HG02970 (cell line): ENCODE measurements around the gene CHGA.

ENCODE experiments used
- ATAC-seq: cut with Tn5 transposase; IDR thresholded peaks from one replicate; pipeline ENCODE4 v1.9.1; 2021; ENCODE audit warnings: mild to moderate bottlenecking, moderate library complexity, moderate number of reproducible peaks; ENCODE audit not compliant: unreplicated experiment, low FRiP score

The CHGA gene, protein sequence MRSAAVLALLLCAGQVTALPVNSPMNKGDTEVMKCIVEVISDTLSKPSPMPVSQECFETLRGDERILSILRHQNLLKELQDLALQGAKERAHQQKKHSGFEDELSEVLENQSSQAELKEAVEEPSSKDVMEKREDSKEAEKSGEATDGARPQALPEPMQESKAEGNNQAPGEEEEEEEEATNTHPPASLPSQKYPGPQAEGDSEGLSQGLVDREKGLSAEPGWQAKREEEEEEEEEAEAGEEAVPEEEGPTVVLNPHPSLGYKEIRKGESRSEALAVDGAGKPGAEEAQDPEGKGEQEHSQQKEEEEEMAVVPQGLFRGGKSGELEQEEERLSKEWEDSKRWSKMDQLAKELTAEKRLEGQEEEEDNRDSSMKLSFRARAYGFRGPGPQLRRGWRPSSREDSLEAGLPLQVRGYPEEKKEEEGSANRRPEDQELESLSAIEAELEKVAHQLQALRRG

DNA sequence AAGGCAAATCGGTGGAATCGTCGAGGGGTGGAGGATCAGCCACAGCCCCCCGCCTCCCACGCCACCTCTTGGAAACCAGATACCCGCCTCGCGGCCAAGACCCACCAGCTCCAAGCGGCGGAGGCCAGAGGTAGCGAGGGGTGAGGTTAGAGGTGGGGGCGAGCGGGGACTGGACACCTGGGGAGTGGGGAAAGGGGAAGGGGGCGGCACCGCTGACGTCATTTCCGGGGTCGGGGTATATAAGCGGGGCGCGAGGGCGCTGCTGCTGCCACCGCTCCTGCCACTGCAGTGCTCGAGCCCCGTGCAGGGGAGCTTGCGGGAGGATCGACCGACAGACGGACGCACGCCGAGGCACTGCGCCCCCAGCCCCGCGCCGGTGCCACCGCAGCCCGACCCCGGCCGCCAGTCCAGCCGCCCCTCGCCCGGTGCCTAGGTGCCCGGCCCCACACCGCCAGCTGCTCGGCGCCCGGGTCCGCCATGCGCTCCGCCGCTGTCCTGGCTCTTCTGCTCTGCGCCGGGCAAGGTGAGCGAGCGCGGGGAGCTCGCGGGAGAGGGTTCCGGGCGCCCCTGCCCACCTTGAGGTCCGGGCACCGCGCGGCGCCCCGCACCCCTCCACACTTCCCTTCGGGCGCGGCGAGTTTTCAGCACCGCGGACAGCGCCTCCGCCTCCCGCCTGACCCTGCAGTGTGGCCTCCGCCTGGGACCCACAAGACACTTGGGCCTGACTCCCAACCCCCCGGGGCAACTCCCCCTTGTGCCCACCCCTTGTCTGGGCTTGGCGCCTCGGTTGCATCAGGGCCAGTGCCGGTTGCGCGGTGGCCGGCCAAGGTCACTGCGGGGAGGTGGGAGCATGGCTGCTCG is at the start of gene CHGA:
Gene CHGA, plus strand, starts transcription at position 268 of the 861 bp plus-strand sequence. Its CDS starts 210 bp downstream, at position 478.
- no peak for ATAC-seq

DNA sequence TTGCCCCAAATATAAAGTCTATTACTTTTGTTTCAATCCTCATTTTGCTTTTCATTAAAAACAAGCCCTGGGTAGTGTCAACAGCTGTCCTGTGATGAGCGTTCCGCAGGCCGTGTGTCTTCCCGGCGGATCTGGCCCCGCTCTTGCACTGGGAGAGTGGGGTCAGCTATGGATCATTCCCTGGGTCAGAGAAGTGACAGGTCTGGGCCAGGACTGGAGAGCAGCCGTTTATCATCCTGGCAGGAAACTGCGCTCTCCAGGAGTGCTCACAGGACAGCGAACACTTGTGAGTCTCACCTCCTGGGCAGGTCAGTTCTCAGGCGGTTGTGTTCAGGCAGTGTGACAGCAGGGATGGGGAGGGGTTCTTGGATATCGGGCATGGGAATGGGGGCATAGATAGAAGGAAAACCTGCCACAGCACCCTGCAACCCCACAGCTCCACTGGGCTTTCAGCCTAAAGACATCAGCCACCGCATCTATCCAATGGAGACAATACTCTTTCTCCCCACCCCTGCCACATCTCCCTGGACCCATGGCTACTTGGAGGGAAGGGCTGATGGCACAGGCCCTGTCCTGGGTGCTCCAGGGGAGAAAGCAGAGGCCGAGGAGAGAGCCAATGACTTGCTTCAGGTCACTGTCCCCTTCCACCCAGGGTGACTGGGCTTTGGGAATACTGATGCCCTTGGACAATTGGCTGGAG is 47.8 kb upstream of the CHGA start:
- ATAC-seq, result no peak

DNA sequence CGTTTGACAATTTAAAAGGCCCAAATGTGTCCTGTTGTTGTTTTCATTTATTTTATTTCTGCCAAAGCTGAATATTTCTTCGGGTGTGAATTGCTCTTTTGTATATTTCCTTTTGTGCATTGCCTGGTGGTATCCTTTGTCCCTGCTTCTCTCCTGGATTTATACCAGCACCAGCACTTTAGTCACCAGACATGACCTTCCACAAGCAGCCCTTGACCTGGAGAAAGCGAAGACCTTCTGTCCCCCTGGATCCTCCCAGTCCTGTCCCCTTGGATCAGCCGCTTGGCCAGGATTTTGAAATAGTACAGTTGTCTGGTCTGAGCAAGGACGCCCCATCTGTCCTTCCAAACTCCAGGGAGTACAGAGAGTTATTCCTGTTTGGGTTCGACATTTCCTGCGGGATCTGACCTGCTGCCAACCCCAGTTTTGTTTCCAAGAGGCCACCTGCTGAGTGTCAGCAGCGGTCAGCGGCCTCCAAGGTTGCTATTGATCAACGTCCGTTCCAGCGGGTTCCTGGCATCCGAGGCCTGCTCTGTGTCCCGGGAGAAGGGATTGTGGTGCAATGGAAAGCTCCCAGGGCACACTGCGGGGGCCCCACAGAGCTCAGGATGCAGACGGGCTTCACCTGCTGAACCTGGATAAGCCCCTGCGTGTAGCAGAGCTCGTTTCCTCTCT is 45.1 kb upstream of the CHGA start:
- no peak for ATAC-seq

DNA sequence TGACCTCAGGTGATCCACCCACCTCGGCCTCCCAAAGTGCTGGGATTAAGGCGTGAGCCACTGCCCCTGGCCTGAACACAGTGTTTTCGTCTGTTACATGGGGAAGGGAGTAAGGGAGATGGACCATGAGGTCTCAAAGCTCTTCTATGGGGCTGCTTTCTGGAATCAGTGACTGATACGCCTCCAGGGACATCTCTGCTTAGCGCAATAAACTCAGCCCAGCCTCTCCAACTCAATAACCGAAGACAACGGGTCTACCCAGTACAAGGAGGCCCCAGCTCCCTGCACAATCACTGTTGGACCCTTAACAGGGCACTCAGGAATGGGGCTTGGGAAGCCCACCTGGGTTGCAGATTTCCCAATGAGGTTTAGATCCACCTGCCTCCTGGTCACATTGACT is 42.6 kb upstream of the CHGA start:
- ATAC-seq, result no peak

DNA sequence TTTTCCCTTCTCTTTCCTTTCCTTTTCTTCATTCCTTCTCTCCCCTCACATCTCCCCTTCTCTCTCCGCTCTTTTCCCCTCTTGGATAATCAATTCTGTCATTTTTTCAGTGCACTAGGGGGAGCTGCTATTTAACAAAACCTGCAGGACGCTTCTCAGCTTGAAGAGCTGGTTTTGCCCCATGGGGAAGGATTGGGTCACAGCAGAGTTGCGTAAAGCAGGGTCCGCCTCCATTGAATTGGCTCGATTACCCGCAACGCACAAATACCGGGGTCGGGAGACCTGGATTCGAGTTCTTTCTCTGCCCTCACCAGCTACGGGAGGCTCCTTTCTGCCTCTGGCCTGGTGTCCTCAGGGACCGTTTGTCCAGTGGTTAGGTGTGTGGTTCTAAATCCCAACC is 42.1 kb upstream of the CHGA start:
- ATAC-seq, result no peak

DNA sequence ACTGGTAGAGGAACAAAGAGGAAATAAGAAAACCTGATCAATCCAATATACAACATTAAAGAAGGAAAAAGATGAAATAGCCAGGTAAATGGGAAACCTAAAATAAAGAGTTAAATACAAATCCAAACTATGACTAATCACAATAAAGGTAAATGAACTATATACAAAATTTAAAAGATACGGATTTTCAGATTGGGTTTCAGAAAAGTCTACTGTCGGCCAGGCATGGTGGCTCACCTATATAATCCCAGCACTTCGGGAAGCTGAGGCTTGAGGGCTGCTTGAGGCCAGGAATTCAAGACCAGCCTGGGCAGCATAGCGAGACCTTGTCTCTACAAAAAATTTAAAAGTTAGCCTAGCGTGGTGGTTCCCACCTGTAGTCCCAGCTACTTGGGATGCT is 39.9 kb upstream of the CHGA start:
- ATAC-seq, result no peak

DNA sequence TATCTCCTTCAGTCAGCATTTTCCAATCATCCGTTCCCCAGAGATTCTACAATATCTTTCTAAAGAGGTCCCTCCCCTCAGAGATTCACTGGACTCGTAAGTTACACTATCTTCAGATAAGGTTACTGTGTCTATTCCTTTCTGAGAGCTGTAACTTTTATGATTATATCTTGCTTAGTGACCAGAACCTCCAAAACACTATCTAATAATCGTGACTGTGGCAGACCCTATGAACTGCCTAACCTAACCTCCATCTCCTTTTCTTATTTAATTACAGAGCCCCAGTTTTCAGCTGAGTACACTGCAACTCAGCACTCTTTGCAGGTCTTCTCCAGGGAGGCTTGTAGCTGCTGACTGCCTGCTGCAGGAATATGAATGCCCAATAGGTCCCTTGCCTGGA is 38.5 kb upstream of the CHGA start:
- no peak for ATAC-seq

DNA sequence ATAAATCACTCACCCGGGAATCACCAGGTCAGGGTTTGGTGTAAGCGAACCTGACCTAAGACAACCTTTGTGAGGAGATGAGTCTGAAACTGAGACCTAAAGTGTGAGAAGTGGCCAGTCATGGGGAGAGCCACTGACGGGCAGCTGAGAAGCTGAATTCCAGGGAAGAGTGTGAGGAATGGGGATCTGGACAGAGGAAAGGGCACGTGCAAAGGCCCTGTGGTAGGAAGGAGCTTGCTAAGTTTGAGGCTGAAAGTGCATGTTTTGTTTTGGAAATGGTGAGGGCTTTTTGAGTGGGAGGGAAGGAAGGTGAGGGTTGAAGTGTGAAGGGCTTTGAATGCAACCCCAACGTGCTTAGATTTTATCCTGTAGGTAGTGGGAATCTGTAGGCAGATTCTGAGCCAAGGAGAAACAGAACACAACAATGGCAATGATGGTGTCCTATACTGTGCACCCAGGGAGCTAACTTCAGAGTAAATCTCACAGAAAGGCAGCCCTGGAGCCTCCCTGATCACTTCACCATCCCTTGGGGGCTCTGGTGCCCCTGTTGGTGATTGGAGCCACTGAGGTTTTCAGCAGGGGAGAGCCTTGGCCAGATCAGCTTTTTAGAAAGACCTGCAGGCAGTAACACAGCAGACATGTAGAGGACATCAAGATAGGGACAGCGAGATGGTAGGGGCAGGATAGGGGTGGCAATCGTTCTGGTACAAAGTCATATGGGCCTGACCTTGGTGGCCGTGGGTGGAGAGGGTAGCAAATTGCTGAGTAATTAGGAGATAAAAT is 37.5 kb upstream of the CHGA start:
- ATAC-seq, result no peak

DNA sequence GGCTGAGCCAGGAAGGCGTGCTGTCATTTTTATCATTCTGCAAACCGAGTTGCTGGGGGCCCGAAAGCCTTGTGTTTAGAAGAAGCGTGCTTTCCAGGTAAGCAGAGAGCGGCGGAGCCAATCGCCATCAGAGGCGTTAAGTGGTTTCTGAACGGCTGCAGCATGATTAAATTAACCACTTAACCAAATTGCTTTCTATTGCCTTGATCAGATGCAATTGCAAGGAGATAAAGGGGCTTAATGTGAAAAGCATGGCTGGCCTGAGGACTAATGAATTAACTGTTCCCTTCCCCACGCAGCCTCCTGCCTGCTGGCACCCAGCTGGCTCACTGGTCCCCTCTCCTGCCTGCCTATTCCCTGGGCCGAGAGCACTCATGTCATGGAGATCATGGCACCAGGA is 36.6 kb upstream of the CHGA start:
- no peak for ATAC-seq

DNA sequence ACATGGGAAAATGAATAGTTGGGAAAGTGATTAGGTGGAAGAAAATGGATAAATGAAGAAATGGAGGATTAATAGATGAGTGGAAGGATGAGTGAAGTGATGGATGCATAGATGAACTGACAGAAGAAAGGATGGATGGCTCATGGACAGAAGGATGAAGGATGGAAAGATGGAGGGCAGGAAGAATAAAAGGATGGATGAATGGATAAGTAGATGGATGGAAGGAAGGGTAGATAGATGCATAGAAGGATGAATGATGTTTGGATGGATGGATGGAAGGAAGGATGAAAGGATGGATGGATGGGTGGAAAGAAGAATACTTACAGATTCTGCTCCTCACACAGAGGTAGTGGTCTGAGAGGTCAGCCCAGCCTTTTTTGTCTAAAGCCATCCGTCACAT is 35.8 kb upstream of the CHGA start:
- no peak for ATAC-seq

DNA sequence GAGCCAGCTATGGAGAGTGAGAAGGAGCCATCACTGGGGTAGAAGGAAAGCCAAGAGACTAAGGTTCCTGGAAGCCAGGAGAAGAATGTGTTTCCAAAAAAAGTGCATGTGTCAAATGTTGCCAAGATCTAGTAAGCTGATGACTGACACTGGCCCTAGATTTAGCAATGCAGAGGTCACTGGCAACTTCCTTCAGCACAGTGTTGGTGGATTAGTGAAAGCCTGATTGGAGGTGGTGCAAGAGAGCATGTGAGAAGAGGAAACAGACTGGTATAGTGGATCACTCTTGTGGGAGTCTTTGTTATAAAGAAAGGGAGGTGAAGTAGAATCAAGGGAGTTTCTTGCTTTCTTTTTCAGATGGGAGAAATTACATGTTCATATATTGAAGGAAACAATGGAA is 34.1 kb upstream of the CHGA start:
- ATAC-seq, result no peak

DNA sequence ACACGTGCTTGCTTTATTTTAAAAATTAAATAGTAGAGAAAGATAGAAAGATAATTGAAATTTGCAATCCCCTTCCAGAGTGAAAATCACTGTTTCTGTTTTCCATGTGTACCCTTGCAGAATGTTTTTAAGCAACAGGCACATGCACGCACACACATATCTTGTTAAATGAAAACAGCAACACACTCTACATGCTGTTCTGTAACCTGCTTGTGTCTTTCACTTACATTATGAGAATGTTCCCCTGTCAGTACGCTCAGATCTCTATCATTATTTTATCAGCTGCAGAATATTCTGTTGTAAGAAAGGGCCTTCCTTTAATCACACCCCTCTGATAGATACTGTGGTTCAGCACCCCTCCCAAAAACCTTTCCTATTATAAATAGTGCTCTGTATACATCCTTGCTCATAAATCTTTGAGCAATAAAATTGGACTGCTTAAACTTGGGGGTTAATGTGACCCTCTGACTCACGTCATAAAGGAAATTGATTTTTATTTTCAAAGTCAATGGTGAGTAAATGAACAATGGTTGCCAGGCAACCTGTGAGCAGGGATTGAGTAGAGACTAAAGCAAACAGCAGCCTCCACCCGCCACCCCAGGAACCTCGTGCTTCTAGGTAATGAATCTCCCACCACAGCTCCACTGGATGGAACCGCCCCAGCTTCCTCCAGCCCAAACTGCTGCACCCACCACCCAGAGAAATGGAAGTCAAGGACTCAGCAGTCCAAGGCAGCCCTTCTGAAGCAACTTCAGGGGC is 31.9 kb upstream of the CHGA start:
- ATAC-seq, result no peak

DNA sequence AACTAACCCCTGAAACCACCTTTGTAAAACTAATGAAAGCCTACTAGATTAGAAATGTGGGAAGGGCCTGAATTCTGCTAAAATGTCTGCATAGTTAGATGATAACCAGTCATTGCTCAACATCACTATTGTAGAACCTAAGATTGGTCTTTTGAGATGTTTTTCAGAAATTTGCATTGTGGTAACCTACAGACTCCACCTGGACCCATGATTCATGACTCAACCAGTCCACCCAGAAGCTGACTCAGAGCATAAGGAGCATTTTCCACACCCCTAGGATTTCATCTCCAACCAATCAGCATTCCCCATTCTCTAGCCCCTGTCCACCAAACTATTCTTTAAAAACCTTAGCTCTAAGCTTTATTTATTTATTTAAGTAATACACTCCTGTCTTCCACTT is 30.4 kb upstream of the CHGA start:
- no peak for ATAC-seq

DNA sequence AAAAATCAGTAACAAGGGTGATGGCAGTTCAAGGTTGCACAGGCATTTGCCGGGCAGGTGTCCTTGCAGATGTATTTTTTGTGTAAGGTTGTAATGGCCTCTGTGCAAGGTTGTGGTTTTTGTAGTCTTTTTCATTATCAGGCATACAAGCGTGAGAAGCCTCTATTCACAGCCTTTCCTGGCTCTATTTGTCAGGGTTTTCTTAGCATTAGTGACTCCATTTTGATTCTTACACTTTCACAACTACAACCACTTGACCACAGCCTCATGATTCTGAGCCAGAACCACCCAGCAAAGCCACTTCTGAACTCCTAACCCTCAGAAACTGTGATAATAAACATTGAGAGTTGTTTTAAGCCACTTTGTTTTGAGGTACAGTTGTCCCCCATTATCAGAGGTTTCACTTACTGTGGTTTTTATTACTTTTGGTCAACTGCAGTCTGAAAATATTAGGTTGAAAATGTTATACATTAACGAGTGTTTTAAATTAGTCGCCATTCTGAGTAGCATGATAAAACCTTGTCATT is 27.5 kb upstream of the CHGA start:
- ATAC-seq, result no peak

DNA sequence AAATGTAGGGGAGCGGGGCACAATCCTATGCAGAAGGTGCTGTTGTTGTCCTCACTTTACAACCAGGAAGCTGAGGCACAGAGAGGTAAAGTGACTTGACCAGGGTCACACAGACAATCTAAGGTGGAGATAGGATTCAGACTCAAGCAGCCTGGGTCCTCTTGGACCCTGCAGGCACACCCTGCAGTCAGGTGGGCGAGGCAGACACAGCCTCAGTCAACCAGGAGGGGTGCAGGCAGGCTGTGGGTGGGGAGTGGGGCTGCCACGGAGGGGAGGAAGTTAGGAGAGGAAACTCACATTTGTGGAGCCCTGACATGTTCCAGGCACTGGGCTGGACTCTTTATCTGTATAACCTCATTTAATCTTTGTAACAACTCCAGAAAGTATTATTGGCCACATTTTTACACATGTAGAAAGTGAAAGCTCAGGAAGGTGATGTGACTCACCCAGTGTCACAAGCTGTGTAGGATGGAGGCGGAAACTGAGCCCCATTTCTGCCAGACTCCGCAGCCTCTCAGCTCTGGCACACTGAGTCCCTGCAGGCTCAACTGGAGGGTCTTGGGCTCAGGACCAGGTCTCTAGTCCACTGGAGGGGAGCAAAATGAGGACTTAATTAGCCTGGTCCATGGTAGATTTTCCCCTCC is 24.9 kb upstream of the CHGA start:
- no peak for ATAC-seq

DNA sequence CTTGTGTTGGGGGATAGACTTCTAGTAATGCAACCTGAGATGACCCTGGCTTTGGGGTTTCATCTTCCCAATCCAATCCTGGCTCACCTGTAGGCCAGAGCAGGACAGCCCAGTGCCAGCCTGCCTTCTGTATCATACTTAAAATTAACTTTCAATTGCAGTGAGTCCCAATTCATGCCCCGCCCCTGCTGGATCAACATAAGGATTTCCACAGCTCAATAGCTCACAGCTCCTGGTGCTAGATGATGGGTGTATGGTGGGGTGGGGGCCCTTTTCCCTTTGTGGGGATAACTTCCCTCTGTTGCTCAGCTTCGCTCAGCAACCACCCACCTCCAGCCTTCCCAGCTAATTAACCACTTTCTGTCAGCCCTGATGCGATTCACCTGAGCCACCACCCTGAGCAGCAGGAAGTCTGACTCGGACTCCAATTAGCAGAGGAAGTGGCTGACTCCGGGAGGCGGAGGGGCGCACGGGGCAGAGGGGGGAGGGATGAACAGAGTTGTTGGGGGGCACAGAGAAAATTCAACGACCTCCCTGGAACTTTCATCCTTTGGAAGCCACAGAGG is 24.3 kb upstream of the CHGA start:
- ATAC-seq, result no peak

DNA sequence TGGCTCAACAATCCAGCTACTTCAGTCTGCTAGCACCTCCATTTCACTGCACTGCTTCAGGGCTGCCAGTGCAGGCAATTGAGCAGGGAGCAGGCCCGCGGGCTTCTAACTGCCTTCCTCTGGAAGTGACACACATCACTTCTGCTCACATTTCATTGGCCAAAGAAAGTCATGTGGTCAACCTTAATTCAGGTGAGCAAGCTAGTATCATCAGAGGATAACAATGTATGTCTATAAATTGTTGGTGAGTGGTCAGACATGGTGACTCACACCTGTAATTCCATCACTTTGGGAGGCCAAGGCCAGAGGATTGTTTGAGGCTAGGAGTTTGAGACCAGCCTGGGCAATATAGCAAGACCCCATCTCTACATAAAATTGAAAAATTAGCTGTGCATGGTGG is 22.3 kb upstream of the CHGA start:
- ATAC-seq, result no peak

DNA sequence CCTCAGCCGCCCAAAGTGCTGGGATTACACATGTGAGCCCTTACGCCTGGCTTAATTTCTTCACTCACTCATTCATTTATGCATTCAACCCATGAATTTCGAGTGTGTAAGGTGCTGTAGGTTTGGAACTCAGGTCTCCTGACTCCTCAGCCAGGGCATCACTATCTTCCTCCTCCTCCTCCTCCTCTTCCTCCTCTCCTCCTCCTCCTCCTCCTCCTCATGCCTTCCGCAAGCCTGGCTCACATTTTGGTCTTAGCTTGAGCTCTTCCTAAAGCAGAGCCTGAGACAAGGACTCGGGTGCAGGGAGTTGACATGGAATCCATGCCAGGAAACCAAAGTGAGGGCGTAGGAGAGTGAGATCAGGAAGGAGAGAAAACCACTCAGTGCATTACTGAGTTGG is 20.8 kb upstream of the CHGA start:
- no peak for ATAC-seq
